Omental fat pad (tissue), 4 donors: ENCODE data around the gene AGBL4. TPM values are rescaled to one million over a fixed set of nuclear protein-coding genes. Genes with fewer than 3 reads are reported as not detected.

Source experiments
- ATAC-seq: fragments of 150-250 bp; one replicate; pipeline ENCODE4 v1.9.1; 2016; ENCODE audit warnings: mild to moderate bottlenecking, moderate library complexity; ENCODE audit not compliant: low FRiP score
- DNase-seq: peaks from one replicate; pipeline ENCODE4 v3.0.0-alpha.2; 2019; ENCODE audit warnings: low spot score
- total RNA-seq, 4 donors: library from RNA; depleted of rRNA; stranded (reverse); fragments of >200 nt; gene quantifications; one replicate each; pipeline ENCODE4 v1.1.0, GENCODE V29; 2016
- TF ChIP-seq, protein P1 (sequence below), 3 donors: fragments of 450-650 bp; IDR thresholded peaks; one replicate each; pipeline ENCODE4 v1.5.1; 2016 to 2017; ENCODE audit warnings: antibody characterized with exemption in 3 of 3, mild to moderate bottlenecking in 3 of 3, moderate library complexity in 2 of 3

Gene AGBL4
- total RNA-seq, 4 donors from 2014 or later, result 0.31 to 1.1 (median 0.50) TPM

DNA sequence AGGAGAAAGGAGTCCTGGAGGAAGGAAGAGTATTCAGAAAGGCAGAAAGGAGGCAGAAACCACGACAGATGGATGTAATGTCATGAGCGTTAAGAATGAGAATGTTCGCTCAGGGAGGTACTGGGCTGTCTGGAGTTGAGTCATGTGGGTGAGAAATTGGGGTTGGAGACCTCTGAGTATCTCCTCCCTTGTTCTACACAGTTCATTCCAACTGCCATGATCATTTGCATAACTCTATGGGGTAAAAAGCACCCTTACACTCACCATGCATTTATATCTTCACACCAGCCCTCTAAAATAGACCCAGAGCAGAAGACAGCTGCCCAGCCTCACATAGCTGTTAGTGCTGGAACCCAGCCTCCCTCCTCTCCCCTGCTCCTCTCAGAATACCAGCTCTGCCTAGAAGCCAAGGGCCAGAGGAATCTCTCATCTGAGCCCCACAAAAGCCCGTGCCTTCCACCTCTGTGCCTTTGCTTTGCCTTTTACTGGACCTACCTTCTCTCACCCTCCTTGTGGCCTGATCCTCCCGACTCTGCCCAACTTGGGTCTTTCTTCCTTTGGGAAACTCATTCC, 1332.2 kb downstream of the AGBL4 start:
- ATAC-seq, result peak; percentile 82
- TF ChIP-seq, protein P1, sequence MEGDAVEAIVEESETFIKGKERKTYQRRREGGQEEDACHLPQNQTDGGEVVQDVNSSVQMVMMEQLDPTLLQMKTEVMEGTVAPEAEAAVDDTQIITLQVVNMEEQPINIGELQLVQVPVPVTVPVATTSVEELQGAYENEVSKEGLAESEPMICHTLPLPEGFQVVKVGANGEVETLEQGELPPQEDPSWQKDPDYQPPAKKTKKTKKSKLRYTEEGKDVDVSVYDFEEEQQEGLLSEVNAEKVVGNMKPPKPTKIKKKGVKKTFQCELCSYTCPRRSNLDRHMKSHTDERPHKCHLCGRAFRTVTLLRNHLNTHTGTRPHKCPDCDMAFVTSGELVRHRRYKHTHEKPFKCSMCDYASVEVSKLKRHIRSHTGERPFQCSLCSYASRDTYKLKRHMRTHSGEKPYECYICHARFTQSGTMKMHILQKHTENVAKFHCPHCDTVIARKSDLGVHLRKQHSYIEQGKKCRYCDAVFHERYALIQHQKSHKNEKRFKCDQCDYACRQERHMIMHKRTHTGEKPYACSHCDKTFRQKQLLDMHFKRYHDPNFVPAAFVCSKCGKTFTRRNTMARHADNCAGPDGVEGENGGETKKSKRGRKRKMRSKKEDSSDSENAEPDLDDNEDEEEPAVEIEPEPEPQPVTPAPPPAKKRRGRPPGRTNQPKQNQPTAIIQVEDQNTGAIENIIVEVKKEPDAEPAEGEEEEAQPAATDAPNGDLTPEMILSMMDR (IDR thresholded peaks at IDR 0.05), result no peak
- no peak for DNase-seq

DNA sequence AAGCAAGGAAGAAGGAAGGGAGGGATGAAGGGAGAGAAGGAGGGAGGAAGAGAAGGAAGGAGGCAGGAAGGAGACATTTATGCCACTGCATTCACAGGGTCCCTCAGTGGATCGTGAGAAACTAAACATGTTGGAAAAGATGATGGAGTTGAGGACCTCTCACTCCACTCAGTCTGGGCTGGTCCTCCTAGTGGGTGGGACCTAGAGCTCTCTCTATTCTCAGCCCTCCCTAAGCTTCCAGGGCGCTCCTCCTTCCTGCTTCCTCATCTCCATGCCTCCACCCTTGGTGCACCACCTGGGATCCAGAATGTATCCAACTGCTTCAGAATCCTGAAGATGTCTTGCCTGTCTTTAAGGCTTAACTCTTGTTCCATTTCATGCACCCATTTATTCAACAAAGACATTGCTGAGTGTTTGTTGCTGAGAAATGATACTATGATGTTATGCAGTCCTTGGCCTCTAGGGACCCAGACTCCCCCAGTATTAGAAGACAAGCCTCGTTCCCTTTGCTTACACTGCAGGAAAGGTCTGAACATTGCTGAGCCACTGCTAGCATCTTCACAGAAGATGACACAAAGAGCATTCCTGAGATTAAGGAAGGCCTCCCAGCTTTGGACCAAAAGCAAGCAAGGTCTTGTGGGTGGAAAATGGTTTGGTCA, 1335.5 kb downstream of the AGBL4 start:
- no peak for DNase-seq
- no peak for ATAC-seq
- TF ChIP-seq, protein P1 (IDR thresholded peaks at IDR 0.05), result no peak

DNA sequence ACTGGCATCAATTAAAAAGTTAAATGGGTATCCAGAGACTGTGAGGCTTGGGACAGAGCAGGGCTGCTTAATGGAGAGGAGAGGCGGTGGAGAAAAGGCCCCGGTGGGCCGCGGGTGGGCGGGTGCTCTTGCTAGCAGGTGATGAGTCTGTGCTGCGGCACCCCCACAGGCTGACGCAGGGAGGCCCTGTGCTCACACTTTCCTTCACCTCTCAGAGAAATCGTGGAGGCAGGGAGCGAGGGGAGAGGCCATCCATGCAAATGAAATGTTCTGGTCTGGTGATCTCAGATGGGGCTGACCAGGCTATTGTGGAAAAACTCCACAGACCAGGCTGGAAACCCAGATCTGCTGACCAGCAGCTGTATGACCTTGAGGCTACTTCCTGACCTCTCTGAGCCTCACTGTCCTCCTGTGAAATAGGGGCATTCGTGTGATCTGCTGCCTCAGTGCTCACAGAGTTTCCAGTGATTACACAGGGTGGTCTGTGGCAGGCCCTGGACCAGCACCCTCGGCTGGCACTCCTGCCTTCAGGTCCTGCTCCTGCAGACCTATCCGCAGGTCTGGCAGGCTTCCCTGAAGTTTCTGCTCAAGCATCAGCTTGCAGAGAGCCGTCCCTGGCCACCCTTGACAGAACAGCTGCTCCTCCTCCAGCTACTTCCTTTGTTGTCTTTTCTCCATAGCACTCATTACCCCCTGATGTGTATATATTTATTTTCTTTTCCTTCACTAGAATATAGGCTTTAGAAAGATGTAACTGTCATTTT, 1336.3 kb downstream of the AGBL4 start:
- ATAC-seq, result no peak
- TF ChIP-seq, protein P1 (IDR thresholded peaks at IDR 0.05), result no peak
- DNase-seq, result no peak

DNA sequence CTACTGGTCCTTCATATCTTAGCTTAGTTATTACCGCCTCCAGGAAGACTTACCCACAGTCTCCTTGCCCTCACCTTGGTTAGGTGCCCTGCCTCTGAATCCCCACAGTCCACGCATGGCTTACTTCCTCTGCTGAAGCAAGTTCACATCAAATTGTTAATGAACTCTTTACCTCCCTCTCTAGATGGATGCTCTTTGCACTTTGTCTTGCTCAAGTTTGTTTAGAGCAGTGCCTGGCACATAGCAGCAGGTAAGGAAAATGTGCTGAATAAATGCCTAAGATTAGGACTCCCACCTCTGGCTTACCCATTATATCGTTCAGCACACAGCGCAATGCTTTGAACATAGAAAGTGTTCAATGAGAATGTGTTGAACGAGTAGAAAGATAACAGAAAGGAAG, 1337.6 kb downstream of the AGBL4 start:
- TF ChIP-seq, protein P1 (IDR thresholded peaks at IDR 0.05), result no peak
- DNase-seq (no peak), ATAC-seq (no peak)

DNA sequence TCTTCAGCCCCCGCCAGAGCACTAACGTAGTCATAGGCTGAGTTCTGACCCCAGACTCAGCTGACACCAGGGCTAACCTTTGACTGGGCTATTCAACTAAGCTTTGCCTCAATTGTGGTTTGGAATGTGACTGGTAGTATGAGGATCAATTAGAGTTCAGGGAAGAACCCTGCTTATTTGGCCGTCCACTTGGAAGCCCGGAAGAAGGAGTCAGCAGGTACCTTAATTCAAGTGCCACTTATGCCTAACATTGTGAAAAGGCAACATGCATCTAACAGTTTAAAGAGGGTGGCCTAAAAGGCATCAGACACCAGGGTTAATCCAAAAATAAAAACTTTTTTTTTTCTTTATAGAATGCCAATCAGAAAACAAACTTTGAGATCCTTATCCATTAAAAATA, 1339.4 kb downstream of the AGBL4 start:
- ATAC-seq, result no peak
- no peak for DNase-seq
- TF ChIP-seq, protein P1 (IDR thresholded peaks at IDR 0.05), result no peak

DNA sequence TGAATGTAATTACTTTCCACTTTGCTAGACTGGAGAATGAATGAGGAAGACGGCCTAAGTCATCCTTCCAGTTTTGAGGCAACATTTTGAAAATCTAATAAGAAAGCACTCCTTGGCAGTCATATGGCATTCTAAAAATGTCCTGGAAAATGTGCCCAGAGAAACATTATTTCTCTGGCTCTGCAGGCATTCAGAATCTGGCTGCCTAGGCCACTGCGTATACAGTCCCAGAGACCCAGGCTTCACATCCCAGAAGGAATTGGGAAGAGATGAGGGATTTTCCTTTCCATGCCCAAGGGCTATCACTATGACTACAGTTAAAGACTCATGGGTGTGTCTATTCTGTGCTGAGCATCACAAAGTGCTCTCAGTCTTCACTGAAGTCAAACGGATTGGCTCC, 1339.9 kb downstream of the AGBL4 start:
- DNase-seq, result no peak
- TF ChIP-seq, protein P1 (IDR thresholded peaks at IDR 0.05), result no peak
- no peak for ATAC-seq
